K562 treated with DMSO at 1 percent for 48 hours (cell line): ENCODE data around the gene PRSS2. TPM values are rescaled to one million over a fixed set of nuclear protein-coding genes. Genes with fewer than 3 reads are reported as not detected.

Experiments used
- total RNA-seq: library from RNA; unstranded; fragments of 300-600 nt; gene quantifications from 2 replicates; pipeline ENCODE4 v1.2.3, GENCODE V29; 2022; ENCODE audit warnings: low replicate concordance; ENCODE audit errors: extremely low read depth

The PRSS2 gene
- not detected in 2 replicates for total RNA-seq

DNA sequence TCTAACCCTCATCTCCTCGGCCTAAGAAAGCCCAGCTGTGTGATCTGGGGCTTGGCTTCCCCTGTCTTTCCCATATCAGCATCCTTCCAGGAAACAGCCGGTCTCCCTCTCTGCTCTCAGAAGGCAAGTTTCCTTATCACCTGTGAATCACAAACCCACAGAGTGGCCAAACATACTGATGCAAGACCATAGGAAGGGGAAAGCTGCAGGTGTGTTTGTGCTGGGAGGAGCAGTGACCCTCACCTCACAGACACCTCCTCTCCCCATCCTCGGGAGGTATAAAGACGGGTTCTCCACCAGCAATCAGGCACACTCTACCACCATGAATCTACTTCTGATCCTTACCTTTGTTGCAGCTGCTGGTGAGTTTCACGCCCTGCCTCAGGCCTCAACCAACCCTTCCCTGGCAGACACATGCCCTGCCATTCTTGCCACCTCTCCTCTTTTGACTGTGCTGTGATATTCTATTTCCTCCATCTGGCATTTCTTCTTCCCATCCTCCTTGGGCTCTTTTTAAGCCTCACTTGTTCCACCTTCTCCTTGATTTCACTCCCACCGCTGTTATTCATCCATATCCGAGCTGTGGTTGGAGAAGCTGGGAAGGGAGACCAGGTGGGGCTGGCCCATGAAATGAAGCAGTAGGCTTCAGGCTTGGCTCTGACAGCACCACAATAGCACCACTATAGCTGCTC is at the start of gene PRSS2:
Gene PRSS2 (plus strand): TSS at position 310 of the 692 bp plus-strand sequence. CDS start 13 bp downstream, at position 323.

DNA sequence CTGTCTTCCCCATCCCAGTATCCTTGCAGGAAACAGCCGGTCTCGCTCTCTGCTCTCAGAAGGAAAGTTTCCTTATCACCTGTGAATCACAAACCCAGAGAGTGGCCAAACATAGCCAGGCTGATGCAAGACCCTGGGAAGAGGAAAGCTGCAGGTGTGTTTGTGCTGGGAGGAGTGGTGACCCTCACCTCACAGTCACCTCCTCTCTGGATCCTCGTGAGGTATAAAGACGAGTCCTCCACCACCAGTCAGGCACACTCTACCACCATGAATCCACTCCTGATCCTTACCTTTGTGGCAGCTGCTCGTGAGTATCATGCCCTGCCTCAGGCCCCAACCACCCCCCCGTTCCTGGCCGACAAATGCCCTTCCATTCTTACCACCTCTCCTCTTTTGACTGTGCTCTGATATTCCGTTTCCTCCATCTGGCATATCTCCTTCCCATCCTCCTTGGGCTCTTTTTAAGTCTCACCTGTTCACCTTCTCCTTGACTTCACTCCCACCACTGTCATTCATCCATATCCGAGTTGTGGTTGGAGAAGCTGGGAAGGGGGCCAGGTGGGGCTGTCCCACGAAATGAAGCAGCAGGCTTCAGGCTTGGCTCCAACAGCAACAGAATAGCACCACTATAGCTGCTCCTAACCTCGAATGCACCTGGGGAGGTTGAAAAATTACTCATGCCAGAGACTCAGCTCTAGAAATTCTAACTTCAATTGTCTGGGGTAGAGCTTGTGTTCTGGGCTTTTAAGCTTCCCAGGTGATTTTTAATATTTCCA is 21.4 kb upstream of the PRSS2 start, which contains the start of gene PRSS1:
Gene PRSS1 (plus strand): TSS at position 255 of the 776 bp plus-strand sequence. CDS start 13 bp downstream, at position 268.

Other genes with a start within 250 kb of the PRSS2 start
- gene PRSS1, start 21.5 kb upstream of the PRSS2 start, total RNA-seq, result not detected in 2 replicates
- not detected in 2 replicates for gene EPHB6, start 84.1 kb downstream of the PRSS2 start, total RNA-seq
- not detected in 2 replicates for gene TRPV6, start 114.8 kb downstream of the PRSS2 start, total RNA-seq
- not detected in 2 replicates for gene TRPV5, start 162.8 kb downstream of the PRSS2 start, total RNA-seq
- gene LLCFC1, start 168.5 kb downstream of the PRSS2 start, total RNA-seq, result not detected in 2 replicates
- gene KEL, start 191.4 kb downstream of the PRSS2 start, total RNA-seq, result not detected in 2 replicates